ENCODE measurements around the gene GPC6. TPM values are rescaled to one million over a fixed set of nuclear protein-coding genes. Genes with fewer than 3 reads are reported as not detected.

GPC6 gene
- total and polyA plus RNA-seq, 9 of the 15 experiments (the other 6 are each of a cell fraction or from before 2014, with no cell fraction given), result under 0.01 to 0.20 (median 0.01) TPM; not detected in 4

GRCh38 chr13:93201992-93202558 is 24.5 kb upstream of the GPC6 start:
- DNase-seq (ENCODE audit: extremely low read depth in 1 of 4, low spot score in 3 of 4), result peak in 3 of 4 experiments; percentile 16 to 21 (median 20)
- in situ Hi-C loops (cut with MboI), result loop anchor here (10.0 to 25.0 kb wide), 3 partner anchors 677 to 1765 kb away; no protein-coding TSS in a partner anchor
- no peak for ATAC-seq
- Histone ChIP-seq H3K4me3 (no peak overlapping the region), H3K9me1 (ENCODE audit: control insufficient read depth, insufficient read depth, low read length) (no peaks in the 10 kb centered on the region), H3K27ac (ENCODE audit: extremely low read depth, low read depth, low read length) (no peak overlapping the region), H3K4me1 (replicated peaks in 1 of 2; ENCODE audit: control insufficient read depth in 2 of 2, insufficient read depth in 2 of 2, low read length in 2 of 2) (no peaks in the 10 kb centered on the region), H2AFZ (ENCODE audit: low read depth, low read length) (no peak overlapping the region), H3K27me3 (ENCODE audit: control insufficient read depth in 2 of 2, insufficient read depth in 2 of 2, low read length in 2 of 2) (no peaks in the 10 kb centered on the region; a peak in 1 of 5 replicates), H3K36me3 (ENCODE audit: control insufficient read depth, insufficient read depth, low read length) (no peaks in the 10 kb centered on the region), H4K20me1 (replicated peaks; ENCODE audit: control insufficient read depth, insufficient read depth, low read length) (no peaks in the 10 kb centered on the region), H3K9me3 (replicated peaks; ENCODE audit: control insufficient read depth, insufficient read depth, low read depth, low read length) (no peaks in the 10 kb centered on the region), H3K9ac (ENCODE audit: insufficient read depth in 1 of 2, low read depth in 2 of 2, low read length in 2 of 2) (no peak overlapping the region), H3K79me2 (ENCODE audit: control insufficient read depth, insufficient read depth, low read length) (no peaks in the 10 kb centered on the region), H3K4me2 (ENCODE audit: insufficient read depth, low read length) (no peak overlapping the region)
- FAIRE-seq, result peak; percentile 62
- BruUV-seq (replicated peaks), result no TSS peak
- no peak for TF ChIP-seq CUX1 (CRISPR knock-in tag; IDR thresholded peaks at IDR 0.05)
- TF ChIP-seq KLF16 (IDR thresholded peaks at IDR 0.05), result no peak
- TF ChIP-seq FOXJ2 (tag; IDR thresholded peaks at IDR 0.05), result peak; percentile 54; the same call in 1 of the 2 replicates
- WGBS (ENCODE audit: insufficient coverage, low coverage, missing lambda C conversion rate), result 0% methylated on average over 1 of the region's 1 CpG
- ChIA-PET POLR2A (interaction anchor here (0.6 to 1.2 kb wide), 3 partner anchors 26 to 904 kb away, joined by 3 to 6 read pairs (median 3); no protein-coding TSS in a partner anchor), CTCF (ENCODE audit: low intra/inter-chr PET ratio) (no interaction called here)
- intact Hi-C loops (cut with micrococcal nuclease), result loop anchor here (10.0 kb wide), 2 partner anchors 537 to 667 kb away; no protein-coding TSS in a partner anchor
